ENCODE results near the gene NEB. TPM values are rescaled to one million over a fixed set of nuclear protein-coding genes. Genes with fewer than 3 reads are reported as not detected.

The NEB gene
- polyA plus RNA-seq, 1 donor from 2014 or later = 0.38 TPM

GRCh38 chr2:151766437-151767153, 32.3 kb upstream of the NEB start:
- TF ChIP-seq EZH2 (IDR thresholded peaks at IDR 0.05; ENCODE audit: borderline replicate concordance, insufficient read depth, low read length, poor library complexity, severe bottlenecking) = no peak
- no peak for TF ChIP-seq RAD21 (conservative IDR thresholded peaks at IDR 0.05)
- TF ChIP-seq POLR2AphosphoS5 (IDR thresholded peaks at IDR 0.05) = no peak
- TF ChIP-seq MXI1 (conservative IDR thresholded peaks at IDR 0.05; ENCODE audit: poor library complexity, severe bottlenecking) = no peak
- no peak for TF ChIP-seq EP300 (conservative IDR thresholded peaks at IDR 0.05; ENCODE audit: poor library complexity, severe bottlenecking)
- TF ChIP-seq SMC3 (conservative IDR thresholded peaks at IDR 0.05; ENCODE audit: poor library complexity) = no peak
- no peak for TF ChIP-seq CTCF (IDR thresholded peaks at IDR 0.05; ENCODE audit: poor library complexity, severe bottlenecking)
- TF ChIP-seq, protein P1, sequence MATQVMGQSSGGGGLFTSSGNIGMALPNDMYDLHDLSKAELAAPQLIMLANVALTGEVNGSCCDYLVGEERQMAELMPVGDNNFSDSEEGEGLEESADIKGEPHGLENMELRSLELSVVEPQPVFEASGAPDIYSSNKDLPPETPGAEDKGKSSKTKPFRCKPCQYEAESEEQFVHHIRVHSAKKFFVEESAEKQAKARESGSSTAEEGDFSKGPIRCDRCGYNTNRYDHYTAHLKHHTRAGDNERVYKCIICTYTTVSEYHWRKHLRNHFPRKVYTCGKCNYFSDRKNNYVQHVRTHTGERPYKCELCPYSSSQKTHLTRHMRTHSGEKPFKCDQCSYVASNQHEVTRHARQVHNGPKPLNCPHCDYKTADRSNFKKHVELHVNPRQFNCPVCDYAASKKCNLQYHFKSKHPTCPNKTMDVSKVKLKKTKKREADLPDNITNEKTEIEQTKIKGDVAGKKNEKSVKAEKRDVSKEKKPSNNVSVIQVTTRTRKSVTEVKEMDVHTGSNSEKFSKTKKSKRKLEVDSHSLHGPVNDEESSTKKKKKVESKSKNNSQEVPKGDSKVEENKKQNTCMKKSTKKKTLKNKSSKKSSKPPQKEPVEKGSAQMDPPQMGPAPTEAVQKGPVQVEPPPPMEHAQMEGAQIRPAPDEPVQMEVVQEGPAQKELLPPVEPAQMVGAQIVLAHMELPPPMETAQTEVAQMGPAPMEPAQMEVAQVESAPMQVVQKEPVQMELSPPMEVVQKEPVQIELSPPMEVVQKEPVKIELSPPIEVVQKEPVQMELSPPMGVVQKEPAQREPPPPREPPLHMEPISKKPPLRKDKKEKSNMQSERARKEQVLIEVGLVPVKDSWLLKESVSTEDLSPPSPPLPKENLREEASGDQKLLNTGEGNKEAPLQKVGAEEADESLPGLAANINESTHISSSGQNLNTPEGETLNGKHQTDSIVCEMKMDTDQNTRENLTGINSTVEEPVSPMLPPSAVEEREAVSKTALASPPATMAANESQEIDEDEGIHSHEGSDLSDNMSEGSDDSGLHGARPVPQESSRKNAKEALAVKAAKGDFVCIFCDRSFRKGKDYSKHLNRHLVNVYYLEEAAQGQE (IDR thresholded peaks at IDR 0.05; ENCODE audit: borderline replicate concordance) = no peak
- no peak for TF ChIP-seq TAF1 (IDR thresholded peaks at IDR 0.05; ENCODE audit: low read depth)
- Histone ChIP-seq H3K79me2 (replicated peaks; ENCODE audit: insufficient read depth, low read length) (no peaks in the 10 kb centered on the region), H3K36me3 (ENCODE audit: insufficient read depth, low read length) (no peaks in the 10 kb centered on the region), H3K9ac (ENCODE audit: low read length) (no peak overlapping the region), H3K4me2 (ENCODE audit: low read length) (no peak overlapping the region), H3K9me2 (ENCODE audit: insufficient read depth, low read length) (no peaks in the 10 kb centered on the region), H3K4me3 (ENCODE audit: low read length) (no peak overlapping the region), H4K20me1 (ENCODE audit: insufficient read depth) (no peaks in the 10 kb centered on the region), H2AFZ (ENCODE audit: low read depth, low read length) (no peak overlapping the region), H3K27me3 (ENCODE audit: insufficient read depth, low read depth, low read length) (no peaks in the 10 kb centered on the region), H3K27ac (ENCODE audit: low read length) (no peak overlapping the region), H3K9me3 (ENCODE audit: low read length) (no peaks in the 10 kb centered on the region), H3F3A (ENCODE audit: insufficient read depth, low read length, poor library complexity, severe bottlenecking) (no peaks in the 10 kb centered on the region)

GRCh38 chr2:151765760-151766410, 31.6 kb upstream of the NEB start:
- no peaks in the 10 kb centered on the region for H3F3A ChIP-seq (ENCODE audit: insufficient read depth, low read length, poor library complexity, severe bottlenecking)
- no peak overlapping the region for H3K9ac ChIP-seq (ENCODE audit: low read length)
- no peaks in the 10 kb centered on the region for H3K79me2 ChIP-seq (replicated peaks; ENCODE audit: insufficient read depth, low read length)
- H3K27me3 ChIP-seq (ENCODE audit: insufficient read depth, low read depth, low read length) = no peaks in the 10 kb centered on the region
- H3K4me2 ChIP-seq (ENCODE audit: low read length) = no peak overlapping the region
- H3K9me2 ChIP-seq (ENCODE audit: insufficient read depth, low read length) = no peaks in the 10 kb centered on the region
- H3K9me3 ChIP-seq (ENCODE audit: low read length) = no peaks in the 10 kb centered on the region
- no peaks in the 10 kb centered on the region for H3K36me3 ChIP-seq (ENCODE audit: insufficient read depth, low read length)
- TF ChIP-seq TAF1 (IDR thresholded peaks at IDR 0.05; ENCODE audit: low read depth) (no peak), EZH2 (IDR thresholded peaks at IDR 0.05; ENCODE audit: borderline replicate concordance, insufficient read depth, low read length, poor library complexity, severe bottlenecking) (no peak), MXI1 (conservative IDR thresholded peaks at IDR 0.05; ENCODE audit: poor library complexity, severe bottlenecking) (no peak), EP300 (conservative IDR thresholded peaks at IDR 0.05; ENCODE audit: poor library complexity, severe bottlenecking) (no peak), CTCF (IDR thresholded peaks at IDR 0.05; ENCODE audit: poor library complexity, severe bottlenecking) (no peak)
- no peak overlapping the region for H3K4me3 ChIP-seq (ENCODE audit: low read length)
- H4K20me1 ChIP-seq (ENCODE audit: insufficient read depth) = no peaks in the 10 kb centered on the region
- H2AFZ ChIP-seq (ENCODE audit: low read depth, low read length) = no peak overlapping the region
- H3K27ac ChIP-seq (ENCODE audit: low read length) = no peak overlapping the region
